Measurements from ENCODE around the gene HAAO. TPM values are rescaled to one million over a fixed set of nuclear protein-coding genes. Genes with fewer than 3 reads are reported as not detected.

The HAAO gene
- total and polyA plus RNA-seq, 2 of the 13 experiments (the other 11 are each of a cell fraction or from before 2014, with no cell fraction given), result 36.1 to 42.7 TPM

DNA sequence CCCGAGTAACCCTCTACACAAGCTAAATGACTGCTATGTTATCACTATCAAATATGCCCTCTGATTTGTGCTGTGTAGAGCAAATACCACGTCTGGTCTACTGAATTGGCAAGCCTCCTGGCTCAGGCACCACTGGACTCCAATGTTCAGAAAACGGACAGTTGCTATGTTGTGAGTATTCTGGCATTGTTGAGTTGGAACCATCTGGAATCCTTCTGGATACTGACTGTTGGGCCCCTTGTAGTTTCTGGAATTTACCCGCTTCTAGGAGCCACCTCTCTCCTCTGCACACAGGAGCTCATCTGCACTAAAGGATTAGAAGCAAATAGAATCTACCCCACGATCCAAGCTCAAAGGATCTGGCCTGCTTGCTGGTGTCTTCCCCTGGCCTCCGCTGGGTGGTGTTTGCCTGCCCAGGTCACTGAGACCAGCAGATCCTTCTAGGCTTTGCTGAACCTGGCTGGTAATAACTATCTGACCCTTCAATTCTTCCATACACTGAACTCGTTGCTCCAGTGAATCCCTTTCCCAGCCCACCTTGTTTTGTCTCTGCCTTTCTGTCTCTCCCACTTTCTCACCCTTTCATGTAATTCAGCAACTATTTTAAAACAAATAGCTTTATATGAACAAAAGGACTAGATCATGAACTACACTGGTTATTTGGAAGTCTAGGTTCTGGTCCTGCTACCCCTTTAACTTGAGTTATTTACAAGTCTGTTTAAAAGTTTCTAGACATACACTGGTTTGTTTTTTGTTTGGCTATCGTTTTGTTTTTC, 2.1 kb upstream of the HAAO start (continued):
- TF ChIP-seq, protein P1, sequence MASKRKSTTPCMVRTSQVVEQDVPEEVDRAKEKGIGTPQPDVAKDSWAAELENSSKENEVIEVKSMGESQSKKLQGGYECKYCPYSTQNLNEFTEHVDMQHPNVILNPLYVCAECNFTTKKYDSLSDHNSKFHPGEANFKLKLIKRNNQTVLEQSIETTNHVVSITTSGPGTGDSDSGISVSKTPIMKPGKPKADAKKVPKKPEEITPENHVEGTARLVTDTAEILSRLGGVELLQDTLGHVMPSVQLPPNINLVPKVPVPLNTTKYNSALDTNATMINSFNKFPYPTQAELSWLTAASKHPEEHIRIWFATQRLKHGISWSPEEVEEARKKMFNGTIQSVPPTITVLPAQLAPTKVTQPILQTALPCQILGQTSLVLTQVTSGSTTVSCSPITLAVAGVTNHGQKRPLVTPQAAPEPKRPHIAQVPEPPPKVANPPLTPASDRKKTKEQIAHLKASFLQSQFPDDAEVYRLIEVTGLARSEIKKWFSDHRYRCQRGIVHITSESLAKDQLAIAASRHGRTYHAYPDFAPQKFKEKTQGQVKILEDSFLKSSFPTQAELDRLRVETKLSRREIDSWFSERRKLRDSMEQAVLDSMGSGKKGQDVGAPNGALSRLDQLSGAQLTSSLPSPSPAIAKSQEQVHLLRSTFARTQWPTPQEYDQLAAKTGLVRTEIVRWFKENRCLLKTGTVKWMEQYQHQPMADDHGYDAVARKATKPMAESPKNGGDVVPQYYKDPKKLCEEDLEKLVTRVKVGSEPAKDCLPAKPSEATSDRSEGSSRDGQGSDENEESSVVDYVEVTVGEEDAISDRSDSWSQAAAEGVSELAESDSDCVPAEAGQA (IDR thresholded peaks at IDR 0.05; ENCODE audit: low read depth), result no peak
- TF ChIP-seq, protein P1 (CRISPR knock-in tag; IDR thresholded peaks at IDR 0.05; ENCODE audit: borderline replicate concordance), result no peak
- no peak for TF ChIP-seq SIX4 (CRISPR knock-in tag; IDR thresholded peaks at IDR 0.05)
- TF ChIP-seq ZNF816 (CRISPR knock-in tag; IDR thresholded peaks at IDR 0.05; ENCODE audit: borderline replicate concordance), result peak; percentile 53; the same call in 1 of the 2 replicates
- TF ChIP-seq CCAR2 (optimal IDR thresholded peaks at IDR 0.05; ENCODE audit: low read depth, low read length), result no peak
- TF ChIP-seq ZBTB20 (CRISPR knock-in tag; IDR thresholded peaks at IDR 0.05; ENCODE audit: borderline replicate concordance, low read depth), result peak; percentile 35; the same call in 1 of the 2 replicates
- TF ChIP-seq, protein P2, sequence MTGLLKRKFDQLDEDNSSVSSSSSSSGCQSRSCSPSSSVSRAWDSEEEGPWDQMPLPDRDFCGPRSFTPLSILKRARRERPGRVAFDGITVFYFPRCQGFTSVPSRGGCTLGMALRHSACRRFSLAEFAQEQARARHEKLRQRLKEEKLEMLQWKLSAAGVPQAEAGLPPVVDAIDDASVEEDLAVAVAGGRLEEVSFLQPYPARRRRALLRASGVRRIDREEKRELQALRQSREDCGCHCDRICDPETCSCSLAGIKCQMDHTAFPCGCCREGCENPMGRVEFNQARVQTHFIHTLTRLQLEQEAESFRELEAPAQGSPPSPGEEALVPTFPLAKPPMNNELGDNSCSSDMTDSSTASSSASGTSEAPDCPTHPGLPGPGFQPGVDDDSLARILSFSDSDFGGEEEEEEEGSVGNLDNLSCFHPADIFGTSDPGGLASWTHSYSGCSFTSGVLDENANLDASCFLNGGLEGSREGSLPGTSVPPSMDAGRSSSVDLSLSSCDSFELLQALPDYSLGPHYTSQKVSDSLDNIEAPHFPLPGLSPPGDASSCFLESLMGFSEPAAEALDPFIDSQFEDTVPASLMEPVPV (CRISPR knock-in tag; IDR thresholded peaks at IDR 0.05), result peak; percentile 30; the same call in 1 of the 2 replicates
- no peak for TF ChIP-seq NFIB (CRISPR knock-in tag; IDR thresholded peaks at IDR 0.05; ENCODE audit: borderline replicate concordance)
- TF ChIP-seq RARA (CRISPR knock-in tag; IDR thresholded peaks at IDR 0.05), result peak; percentile 52
- TF ChIP-seq ZMYM2 (CRISPR knock-in tag; IDR thresholded peaks at IDR 0.05), result no peak
- TF ChIP-seq, protein P3, sequence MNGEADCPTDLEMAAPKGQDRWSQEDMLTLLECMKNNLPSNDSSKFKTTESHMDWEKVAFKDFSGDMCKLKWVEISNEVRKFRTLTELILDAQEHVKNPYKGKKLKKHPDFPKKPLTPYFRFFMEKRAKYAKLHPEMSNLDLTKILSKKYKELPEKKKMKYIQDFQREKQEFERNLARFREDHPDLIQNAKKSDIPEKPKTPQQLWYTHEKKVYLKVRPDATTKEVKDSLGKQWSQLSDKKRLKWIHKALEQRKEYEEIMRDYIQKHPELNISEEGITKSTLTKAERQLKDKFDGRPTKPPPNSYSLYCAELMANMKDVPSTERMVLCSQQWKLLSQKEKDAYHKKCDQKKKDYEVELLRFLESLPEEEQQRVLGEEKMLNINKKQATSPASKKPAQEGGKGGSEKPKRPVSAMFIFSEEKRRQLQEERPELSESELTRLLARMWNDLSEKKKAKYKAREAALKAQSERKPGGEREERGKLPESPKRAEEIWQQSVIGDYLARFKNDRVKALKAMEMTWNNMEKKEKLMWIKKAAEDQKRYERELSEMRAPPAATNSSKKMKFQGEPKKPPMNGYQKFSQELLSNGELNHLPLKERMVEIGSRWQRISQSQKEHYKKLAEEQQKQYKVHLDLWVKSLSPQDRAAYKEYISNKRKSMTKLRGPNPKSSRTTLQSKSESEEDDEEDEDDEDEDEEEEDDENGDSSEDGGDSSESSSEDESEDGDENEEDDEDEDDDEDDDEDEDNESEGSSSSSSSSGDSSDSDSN (CRISPR knock-in tag; IDR thresholded peaks at IDR 0.05), result peak; percentile 83
- TF ChIP-seq, protein P4, sequence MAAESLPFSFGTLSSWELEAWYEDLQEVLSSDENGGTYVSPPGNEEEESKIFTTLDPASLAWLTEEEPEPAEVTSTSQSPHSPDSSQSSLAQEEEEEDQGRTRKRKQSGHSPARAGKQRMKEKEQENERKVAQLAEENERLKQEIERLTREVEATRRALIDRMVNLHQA (CRISPR knock-in tag; IDR thresholded peaks at IDR 0.05), result no peak
- TF ChIP-seq, protein P5, sequence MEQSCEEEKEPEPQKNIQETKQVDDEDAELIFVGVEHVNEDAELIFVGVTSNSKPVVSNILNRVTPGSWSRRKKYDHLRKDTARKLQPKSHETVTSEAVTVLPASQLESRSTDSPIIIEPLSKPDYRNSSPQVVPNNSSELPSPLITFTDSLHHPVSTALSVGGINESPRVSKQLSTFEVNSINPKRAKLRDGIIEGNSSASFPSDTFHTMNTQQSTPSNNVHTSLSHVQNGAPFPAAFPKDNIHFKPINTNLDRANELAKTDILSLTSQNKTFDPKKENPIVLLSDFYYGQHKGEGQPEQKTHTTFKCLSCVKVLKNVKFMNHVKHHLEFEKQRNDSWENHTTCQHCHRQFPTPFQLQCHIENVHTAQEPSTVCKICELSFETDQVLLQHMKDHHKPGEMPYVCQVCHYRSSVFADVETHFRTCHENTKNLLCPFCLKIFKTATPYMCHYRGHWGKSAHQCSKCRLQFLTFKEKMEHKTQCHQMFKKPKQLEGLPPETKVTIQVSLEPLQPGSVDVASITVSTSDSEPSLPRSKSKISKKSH (CRISPR knock-in tag; IDR thresholded peaks at IDR 0.05; ENCODE audit: borderline replicate concordance), result no peak
